Small intestine (tissue), 7 donors: ENCODE data around the gene IFI27L2. TPM values are rescaled to one million over a fixed set of nuclear protein-coding genes. Genes with fewer than 3 reads are reported as not detected.

Experiments
- DNase-seq, 2 donors: peaks; one replicate each; pipeline versions ENCODE4 v3.0.0 to v3.0.0-alpha.2; 2013
- FAIRE-seq: peaks from 2 replicates; lab custom pipeline; 2012; peaks lifted over from hg19 to GRCh38; lab: Jason Lieb, UNC
- H3K27ac ChIP-seq, 3 donors: one replicate each; pipeline ENCODE4 v1.5.1; 2013; ENCODE audit warnings: low read length in 2 of 3, mild to moderate bottlenecking in 2 of 3, control low read depth in 1 of 3, inconsistent platforms in 1 of 3, low read depth in 1 of 3, moderate library complexity in 1 of 3
- H3K27me3 ChIP-seq, 3 donors: one replicate each; pipeline ENCODE4 v1.6.1; 2013; ENCODE audit warnings: low read length in 3 of 3, inconsistent platforms in 1 of 3; ENCODE audit not compliant: control insufficient read depth in 3 of 3, insufficient read depth in 3 of 3
- H3K36me3 ChIP-seq, 3 donors: one replicate each; pipeline ENCODE4 v1.6.1; 2013; ENCODE audit warnings: low read length in 3 of 3, inconsistent platforms in 1 of 3, low read depth in 1 of 3, mild to moderate bottlenecking in 1 of 3, moderate library complexity in 1 of 3; ENCODE audit not compliant: control insufficient read depth in 3 of 3, insufficient read depth in 2 of 3
- H3K4me1 ChIP-seq, 3 donors: one replicate each; pipeline ENCODE4 v1.6.1; 2013; ENCODE audit warnings: low read length in 2 of 3, inconsistent platforms in 1 of 3, low read depth in 1 of 3, mild to moderate bottlenecking in 1 of 3, moderate library complexity in 1 of 3; ENCODE audit not compliant: control insufficient read depth in 3 of 3, insufficient read depth in 2 of 3
- H3K4me3 ChIP-seq, 3 donors: one replicate each; pipeline ENCODE4 v1.5.1; 2013; ENCODE audit warnings: low read length in 3 of 3, control low read depth in 1 of 3, inconsistent platforms in 1 of 3, low read depth in 1 of 3, mild to moderate bottlenecking in 1 of 3, moderate library complexity in 1 of 3
- H3K9me3 ChIP-seq, 2 donors: one replicate each; pipeline ENCODE4 v1.6.1; 2013; ENCODE audit warnings: low read depth in 1 of 2, low read length in 1 of 2; ENCODE audit not compliant: control insufficient read depth in 2 of 2, insufficient read depth in 1 of 2
- WGBS, 3 donors: extraction: QIAGEN DNeasy Blood & Tissue Kit; methylation state at CpG; one replicate each; pipeline ENCODE4 v1.1.7; 2013; 5-methylcytosine and 5-hydroxymethylcytosine counted together
- polyA plus RNA-seq, 4 donors: library from polyadenylated mRNA; stranded (reverse) in 3 of 4; unstranded in 1 of 4; fragments of 200-250 nt in 3 of 4; fragments of 120-200 nt in 1 of 4; gene quantifications; one replicate each; pipeline versions ENCODE4 v1.2.1 to v1.2.3, GENCODE V29; 2013
- donor health status: healthy with polysubstance abuse.
- donor health status: control.
- donor health status: control.
- donor health status: Bipolar disorder and iron deficiency.
- donor health status: healthy.

Gene IFI27L2
- polyA plus RNA-seq, 4 donors = 23.0 to 96.7 (median 70.2) TPM

- Histone ChIP-seq H3K4me3 (no peak overlapping the region), H3K27me3 (no peaks in the 10 kb centered on the region), H3K9me3 (peaks cover 0 to 3% of the 10 kb centered on the region in 2 donors), H3K36me3 (peaks cover 0 to 11% (median 0%) of the 10 kb centered on the region in 3 donors), H3K4me1 (peaks cover 0 to 8% (median 0%) of the 10 kb centered on the region in 3 donors), H3K27ac (no peak overlapping the region)
- FAIRE-seq (no peak), DNase-seq (no peak)
- 90 to 96% (median 90%) methylated on average over 6 of the region's 6 CpGs for WGBS, 3 donors
Observed at GRCh38 chr14:94125659-94126418, 3.6 kb downstream of the IFI27L2 start.

- FAIRE-seq (no peak), DNase-seq (no peak)
- Histone ChIP-seq H3K9me3 (peaks cover 0 to 10% of the 10 kb centered on the region in 2 donors), H3K36me3 (peaks cover 0 to 11% (median 0%) of the 10 kb centered on the region in 3 donors), H3K4me1 (peaks cover 0 to 8% (median 0%) of the 10 kb centered on the region in 3 donors), H3K27ac (no peak overlapping the region), H3K4me3 (no peak overlapping the region), H3K27me3 (no peaks in the 10 kb centered on the region)
- WGBS, 3 donors = 83 to 92% (median 89%) methylated on average over 9 of the region's 9 CpGs
Observed at GRCh38 chr14:94124582-94125377, 4.6 kb downstream of the IFI27L2 start.

- DNase-seq (no peak), FAIRE-seq (no peak)
- H3K27me3 ChIP-seq = peaks cover 0 to 2% (median 0%) of the 10 kb centered on the region in 3 donors
- peaks cover 0 to 14% of the 10 kb centered on the region in 2 donors for H3K9me3 ChIP-seq
- peaks cover 0 to 5% (median 0%) of the 10 kb centered on the region in 3 donors for H3K4me1 ChIP-seq
- H3K27ac ChIP-seq = no peak overlapping the region
- peaks cover 0 to 11% (median 0%) of the 10 kb centered on the region in 3 donors for H3K36me3 ChIP-seq
- 90 to 92% (median 91%) methylated on average over 1 of the region's 1 CpG for WGBS, 3 donors
- no peak overlapping the region for H3K4me3 ChIP-seq
Observed at GRCh38 chr14:94123868-94124267, 5.5 kb downstream of the IFI27L2 start.

- Histone ChIP-seq H3K9me3 (peaks cover 0 to 14% of the 10 kb centered on the region in 2 donors), H3K27ac (no peak overlapping the region), H3K4me3 (no peak overlapping the region), H3K36me3 (peaks cover 0 to 11% (median 0%) of the 10 kb centered on the region in 3 donors), H3K4me1 (peaks cover 0 to 5% (median 0%) of the 10 kb centered on the region in 3 donors), H3K27me3 (peaks cover 0 to 2% (median 0%) of the 10 kb centered on the region in 3 donors)
- 91 to 94% (median 92%) methylated on average over 9 of the region's 9 CpGs for WGBS, 3 donors
- DNase-seq (no peak), FAIRE-seq (no peak)
Observed at GRCh38 chr14:94123296-94123695, 6.1 kb downstream of the IFI27L2 start.

- Histone ChIP-seq H3K36me3 (peaks cover 0 to 6% (median 0%) of the 10 kb centered on the region in 3 donors), H3K9me3 (peaks cover 0 to 14% of the 10 kb centered on the region in 2 donors), H3K27ac (no peak overlapping the region), H3K4me3 (no peak overlapping the region), H3K4me1 (peaks cover 0 to 7% (median 0%) of the 10 kb centered on the region in 3 donors), H3K27me3 (peaks cover 0 to 2% (median 0%) of the 10 kb centered on the region in 3 donors)
- DNase-seq = no peak
- FAIRE-seq = no peak
- WGBS, 3 donors = 66 to 79% (median 78%) methylated on average over 3 of the region's 3 CpGs
Observed at GRCh38 chr14:94122438-94122837, 7.0 kb downstream of the IFI27L2 start.

- DNase-seq = no peak
- Histone ChIP-seq H3K4me1 (peaks cover 0 to 7% (median 0%) of the 10 kb centered on the region in 3 donors), H3K27me3 (peaks cover 0 to 2% (median 0%) of the 10 kb centered on the region in 3 donors), H3K36me3 (peaks cover 0 to 4% (median 0%) of the 10 kb centered on the region in 3 donors), H3K4me3 (no peak overlapping the region), H3K27ac (no peak overlapping the region), H3K9me3 (peaks cover 0 to 14% of the 10 kb centered on the region in 2 donors)
- WGBS, 3 donors = 56 to 59% (median 57%) methylated on average over 3 of the region's 3 CpGs
- FAIRE-seq = no peak
Observed at GRCh38 chr14:94121485-94121884, 7.9 kb downstream of the IFI27L2 start.

- Histone ChIP-seq H3K4me3 (no peak overlapping the region), H3K36me3 (no peaks in the 10 kb centered on the region), H3K27me3 (peaks cover 0 to 2% (median 0%) of the 10 kb centered on the region in 3 donors), H3K4me1 (peaks cover 0 to 7% (median 0%) of the 10 kb centered on the region in 3 donors), H3K27ac (no peak overlapping the region), H3K9me3 (peaks cover 0 to 14% of the 10 kb centered on the region in 2 donors)
- DNase-seq (no peak), FAIRE-seq (no peak)
- 79 to 85% (median 81%) methylated on average over 5 of the region's 5 CpGs for WGBS, 3 donors
Observed at GRCh38 chr14:94120667-94121340, 8.6 kb downstream of the IFI27L2 start.

- no peak for DNase-seq
- Histone ChIP-seq H3K9me3 (peaks cover 0 to 14% of the 10 kb centered on the region in 2 donors), H3K27me3 (peaks cover 0 to 2% (median 0%) of the 10 kb centered on the region in 3 donors), H3K4me3 (no peak overlapping the region), H3K27ac (no peak overlapping the region), H3K36me3 (no peaks in the 10 kb centered on the region), H3K4me1 (peaks cover 0 to 18% (median 6%) of the 10 kb centered on the region in 3 donors)
- FAIRE-seq = no peak
Observed at GRCh38 chr14:94119071-94119470, 10.3 kb downstream of the IFI27L2 start.
